Measurements from ENCODE around the gene MANBA.
"Not testable (repeated sequence)": the region's sequence is repeated elsewhere in the genome, so short reads cannot be mapped to it uniquely, and the experiment has no call there.

MANBA gene

DNA sequence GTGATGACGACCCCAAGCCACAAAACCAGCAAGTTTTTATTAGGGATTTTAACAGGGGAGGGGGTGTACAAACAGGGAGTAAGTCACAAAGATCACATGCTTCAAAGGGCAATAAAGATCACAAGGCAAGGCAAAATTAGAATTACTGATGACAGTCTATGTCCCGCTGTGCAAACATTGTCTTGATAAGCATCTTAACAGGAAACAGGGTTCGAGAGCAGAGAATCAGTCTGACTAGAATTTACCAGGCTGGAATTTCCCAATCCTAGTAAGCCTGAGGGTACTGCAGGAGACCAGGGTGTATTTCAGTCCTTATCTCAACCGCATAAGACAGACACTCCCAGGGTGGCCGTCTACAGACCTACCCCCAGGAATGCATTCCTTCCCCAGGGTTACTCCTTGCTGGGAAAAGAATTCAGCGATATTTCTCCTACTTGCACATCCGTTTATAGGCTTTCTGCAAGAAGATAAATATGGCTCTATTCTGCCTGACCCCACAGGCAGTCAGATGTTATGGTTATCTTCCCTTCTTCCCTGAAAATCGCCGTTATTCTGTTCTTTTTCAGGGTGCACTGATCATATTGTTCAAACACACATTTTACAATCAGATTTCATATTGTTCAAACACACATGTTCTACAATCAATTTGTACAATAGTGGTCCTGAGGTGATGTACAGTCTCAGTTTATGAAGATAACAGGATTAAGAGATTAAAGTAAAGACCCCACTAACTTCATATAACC is 41.8 kb downstream of the MANBA start:
- not testable (repeated sequence) for DNase-seq

DNA sequence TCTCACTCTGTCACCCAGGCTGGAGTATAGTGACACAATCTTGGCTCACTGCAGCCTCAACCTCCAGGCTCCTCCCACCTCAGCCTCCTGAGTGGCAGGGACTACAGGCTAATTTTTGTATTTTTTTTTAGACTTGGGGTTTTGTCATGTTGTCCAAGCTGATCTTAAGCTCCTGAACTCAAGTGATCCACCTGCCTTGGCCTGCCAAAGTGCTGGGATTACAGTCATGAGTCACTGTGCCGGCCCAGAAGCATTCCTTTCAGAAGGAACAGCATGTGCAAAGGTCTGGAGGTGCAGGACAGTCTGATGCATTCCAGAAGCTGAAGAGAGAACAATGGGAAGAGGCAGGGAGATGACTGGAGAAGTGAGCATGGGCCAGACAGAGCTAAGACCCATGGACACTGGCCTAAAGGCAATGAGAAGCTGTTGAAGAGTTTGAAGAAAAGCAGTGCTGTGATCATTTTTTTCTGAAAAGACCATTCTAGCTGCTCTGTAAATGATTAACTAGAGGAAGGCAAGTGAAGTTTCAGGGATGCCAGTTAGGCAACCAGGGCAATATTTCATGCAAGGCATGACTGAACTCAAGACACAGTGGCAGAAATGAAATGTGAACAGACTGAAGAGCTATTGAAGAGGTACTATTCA is 43.2 kb downstream of the MANBA start:
- DNase-seq = no peak

DNA sequence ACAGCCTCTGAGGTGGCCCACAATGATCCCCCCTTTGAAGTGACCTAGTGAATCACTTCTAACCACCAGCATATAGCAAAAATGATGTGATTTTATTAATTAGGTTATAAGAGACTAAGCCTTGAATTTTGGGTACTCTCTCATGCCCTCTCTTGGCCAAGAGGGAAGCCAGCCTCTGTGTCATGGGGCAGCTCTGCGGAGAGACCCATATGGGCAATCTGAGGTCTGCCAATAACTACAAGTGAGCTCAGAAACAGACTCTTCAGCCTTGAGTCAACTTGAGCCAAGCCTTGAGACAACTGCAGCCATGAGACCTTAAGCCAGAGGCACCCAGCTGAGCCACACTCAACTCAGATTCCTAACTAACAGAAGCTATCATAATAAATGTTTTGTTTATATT is 45.7 kb downstream of the MANBA start:
- DNase-seq = no peak

DNA sequence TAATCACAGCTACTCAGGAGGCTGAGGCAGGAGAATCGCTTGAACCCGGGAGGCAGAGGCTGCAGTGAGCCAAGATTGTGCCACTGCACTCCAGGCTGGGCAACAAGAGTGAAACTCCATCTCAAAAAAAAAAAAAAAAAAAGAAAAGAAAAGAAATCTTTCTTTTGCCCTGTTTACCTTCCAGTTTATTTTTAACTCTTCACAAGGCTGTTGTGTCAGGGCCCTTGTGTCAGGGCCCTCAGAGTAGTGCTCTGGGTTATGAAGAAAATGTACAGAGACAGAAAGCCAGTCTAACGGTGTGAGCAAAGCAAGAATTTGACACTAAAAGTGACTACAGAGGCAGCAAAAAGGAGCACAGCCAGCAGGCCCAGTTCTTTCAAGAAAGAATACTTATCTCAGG is 47.0 kb downstream of the MANBA start:
- not testable (repeated sequence) for DNase-seq

DNA sequence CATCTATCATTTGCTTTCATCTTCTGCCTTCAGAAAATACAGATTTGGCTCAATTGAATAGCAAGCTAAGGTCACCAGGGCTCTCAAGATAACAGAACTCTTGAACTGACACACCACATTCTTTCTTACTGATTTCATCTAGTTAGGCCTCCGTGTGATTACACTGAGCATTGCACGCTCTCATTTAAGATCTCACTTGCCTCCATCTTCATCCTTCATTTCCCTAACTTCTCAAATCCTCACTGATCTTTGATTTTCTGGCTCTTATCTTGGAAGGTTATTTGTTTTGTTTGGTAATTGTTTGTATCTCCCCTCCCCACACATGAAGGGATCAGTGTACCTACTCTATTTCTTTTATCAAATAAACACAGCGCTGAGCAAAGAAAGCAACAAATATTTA is 47.7 kb downstream of the MANBA start:
- no peak for DNase-seq

DNA sequence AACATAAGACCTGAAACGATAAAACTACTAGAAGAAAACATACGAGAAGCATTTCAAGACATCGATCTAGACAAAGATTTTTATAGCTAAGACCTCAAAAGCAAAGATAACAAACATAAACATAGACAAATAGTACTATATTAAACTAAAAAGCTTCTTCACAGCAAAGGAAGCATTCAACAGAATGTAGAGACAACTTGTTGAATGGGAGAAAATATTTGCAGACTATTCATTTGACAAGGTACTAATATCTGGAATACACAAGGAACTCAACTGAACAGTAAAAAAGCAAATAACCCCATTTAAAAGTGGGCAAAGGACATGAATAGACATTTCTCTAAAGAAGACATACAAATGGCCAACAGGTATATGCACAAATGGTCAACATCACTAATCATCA is 49.8 kb downstream of the MANBA start:
- no peak for DNase-seq

DNA sequence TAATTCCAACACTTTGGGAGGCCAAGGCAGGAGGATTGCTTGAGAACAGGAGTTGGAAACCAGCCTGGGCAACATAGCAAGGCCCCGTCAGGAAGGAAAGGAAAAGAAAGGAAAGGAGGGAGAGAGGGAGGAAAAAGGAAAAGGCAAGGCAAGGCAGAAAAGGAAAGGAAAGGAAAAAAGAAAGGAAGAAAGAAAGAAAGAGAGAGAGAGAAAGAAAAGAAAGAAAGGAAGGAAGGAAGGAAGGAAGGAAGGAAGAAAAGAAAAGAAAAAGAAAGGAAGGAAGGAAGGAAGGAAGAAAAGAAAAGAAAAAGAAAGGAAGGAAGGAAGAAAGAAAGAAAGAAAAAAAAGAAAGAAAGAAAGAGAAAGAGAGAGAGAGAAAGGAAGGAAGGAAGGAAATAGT is 51.7 kb downstream of the MANBA start:
- not testable (repeated sequence) for DNase-seq

DNA sequence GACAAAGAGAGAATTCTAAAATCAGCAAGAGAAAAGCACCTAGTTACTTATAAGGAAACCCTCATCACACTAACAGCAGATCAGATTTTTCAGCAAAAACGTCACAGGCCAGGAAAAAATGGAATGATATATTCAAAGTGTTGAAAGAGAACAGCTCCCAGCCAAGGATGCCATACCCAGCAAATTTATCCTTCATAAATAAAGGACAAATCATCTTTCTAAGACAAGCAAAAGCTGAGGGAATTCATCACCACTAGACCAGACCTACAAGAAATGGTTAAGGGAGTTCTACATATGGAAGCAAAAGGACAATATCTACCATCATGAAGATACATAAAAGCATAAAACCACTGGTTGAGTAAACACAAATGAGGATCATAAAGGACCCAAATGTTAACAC is 53.6 kb downstream of the MANBA start:
- DNase-seq = no peak

DNA sequence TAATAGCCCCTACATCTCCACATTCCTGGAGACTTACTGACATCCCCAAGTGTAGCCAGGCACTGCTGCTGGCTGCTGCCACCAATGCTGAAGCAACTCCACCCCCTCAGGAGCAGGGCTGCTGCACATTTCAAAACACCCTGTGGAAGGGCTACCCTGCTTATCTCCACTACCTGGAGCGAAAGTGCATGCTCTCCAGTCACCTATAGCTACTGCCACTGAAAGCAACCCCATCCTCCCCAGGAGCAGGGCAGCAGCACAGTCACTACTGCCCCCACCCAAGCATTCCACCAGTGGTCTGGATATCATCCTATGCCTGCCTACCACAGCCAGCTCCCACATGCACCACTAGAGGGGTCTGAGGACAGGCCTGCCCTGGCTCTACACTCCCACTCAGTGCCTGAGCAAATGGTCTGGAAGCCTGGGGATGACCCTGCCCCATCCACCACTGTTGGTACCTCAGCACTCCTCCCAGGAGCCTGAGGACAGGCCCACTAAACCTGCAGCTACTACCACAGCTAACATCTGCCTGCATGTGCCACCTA is 55.3 kb downstream of the MANBA start:
- no peak for DNase-seq

DNA sequence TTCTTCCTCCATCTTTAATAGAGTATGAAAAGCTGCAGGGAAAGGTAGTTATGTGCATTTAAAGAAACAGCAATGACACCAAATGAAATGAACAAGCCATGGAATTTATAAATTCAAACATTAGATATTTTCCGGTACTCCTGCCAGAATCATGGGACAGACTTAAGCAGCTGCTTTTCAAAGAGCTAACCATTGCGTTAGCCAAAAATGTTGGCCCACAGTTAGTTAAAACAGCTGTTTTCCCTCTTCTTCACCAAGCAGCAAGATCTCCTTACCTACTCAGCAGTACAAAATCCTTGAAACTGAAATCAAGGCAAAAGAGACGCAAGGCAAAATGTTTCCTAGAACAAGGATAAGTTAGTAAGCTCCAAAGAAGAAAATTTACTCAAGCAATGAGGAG is 64.0 kb downstream of the MANBA start:
- no peak for DNase-seq

DNA sequence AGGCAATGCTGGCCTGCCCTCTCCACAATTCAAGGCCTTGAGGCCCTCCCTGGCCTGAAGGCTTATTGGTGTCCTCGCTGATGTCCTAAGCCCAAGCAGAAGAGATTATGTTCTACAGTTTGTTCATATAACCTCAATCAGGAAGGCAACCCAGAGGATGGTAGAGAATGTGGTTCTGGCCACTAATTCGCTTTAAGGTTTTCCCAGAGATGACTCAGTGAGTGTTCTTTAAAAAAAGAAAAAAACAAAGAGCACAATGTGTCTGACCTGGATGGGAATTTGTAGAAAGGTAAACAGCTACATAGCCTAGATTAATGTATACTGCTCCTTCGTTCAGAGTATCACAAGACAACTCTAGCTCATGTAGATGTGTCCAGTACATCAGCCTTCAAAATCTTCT is 66.0 kb downstream of the MANBA start:
- no peak for DNase-seq

DNA sequence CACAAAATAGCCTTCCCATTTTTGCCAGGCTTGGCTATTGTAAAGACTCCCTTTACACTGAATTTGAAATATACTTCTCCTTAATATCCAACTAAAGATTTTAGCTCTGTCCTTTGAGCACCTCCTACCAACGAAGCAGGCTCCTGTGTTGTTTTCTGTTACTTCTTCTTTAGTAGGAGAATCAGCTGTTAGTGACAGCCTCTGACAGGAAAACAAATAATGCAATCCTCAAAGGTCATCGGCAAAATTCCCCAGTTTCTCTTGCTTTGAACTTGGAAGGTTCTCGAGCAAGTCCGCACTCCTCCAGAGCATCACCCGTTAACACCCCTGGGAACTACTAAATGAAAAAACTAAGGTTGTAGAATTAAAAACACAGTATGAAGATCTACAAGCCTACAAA is 66.9 kb downstream of the MANBA start:
- no peak for DNase-seq

DNA sequence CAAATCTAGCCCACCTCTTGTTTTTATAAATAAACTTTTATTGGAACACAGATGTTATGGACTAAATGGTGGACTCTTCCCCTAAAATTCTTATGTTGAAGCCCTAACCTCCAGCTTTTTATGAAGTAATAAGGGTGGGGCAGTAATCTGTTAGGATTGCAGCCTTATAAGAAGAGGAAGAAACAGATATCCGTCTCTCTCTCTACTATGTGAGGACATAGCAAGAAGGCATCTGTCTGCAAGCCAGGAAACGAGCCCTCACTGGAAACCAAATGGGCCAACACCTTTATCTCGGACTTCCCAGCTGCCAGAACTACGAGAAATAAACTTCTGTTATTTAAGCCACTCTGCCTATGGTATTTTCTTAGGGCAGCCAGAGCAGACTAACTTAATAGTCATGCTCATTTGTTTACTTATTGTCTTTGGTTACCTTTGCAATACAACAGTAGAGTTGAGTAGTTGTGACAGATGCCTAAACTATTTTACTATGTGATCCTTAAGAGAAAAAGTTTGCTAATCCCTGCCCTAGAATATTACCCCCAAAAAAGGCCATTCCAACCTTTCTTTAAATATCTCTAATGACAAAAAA is 67.4 kb downstream of the MANBA start:
- no peak for DNase-seq

DNA sequence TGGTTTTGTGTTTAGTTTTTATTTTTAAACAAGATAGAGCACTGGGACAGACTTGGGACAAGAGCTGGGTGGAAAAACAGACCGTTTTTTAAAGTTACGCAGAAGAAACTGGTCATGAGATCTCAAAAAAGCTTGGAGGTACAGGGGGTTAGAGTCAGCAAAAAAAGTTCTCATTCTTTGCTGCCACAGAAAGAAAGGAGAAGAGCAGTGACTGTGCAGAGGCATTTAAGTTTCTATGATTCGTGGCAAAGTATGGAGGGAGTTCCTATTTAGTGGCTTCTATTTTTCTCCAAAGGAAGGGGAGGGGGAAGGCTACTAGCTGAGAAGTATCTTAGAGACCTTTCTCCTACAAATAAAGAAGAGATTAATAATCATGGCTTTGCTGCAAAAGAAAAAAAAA is 68.3 kb downstream of the MANBA start:
- no peak for DNase-seq

DNA sequence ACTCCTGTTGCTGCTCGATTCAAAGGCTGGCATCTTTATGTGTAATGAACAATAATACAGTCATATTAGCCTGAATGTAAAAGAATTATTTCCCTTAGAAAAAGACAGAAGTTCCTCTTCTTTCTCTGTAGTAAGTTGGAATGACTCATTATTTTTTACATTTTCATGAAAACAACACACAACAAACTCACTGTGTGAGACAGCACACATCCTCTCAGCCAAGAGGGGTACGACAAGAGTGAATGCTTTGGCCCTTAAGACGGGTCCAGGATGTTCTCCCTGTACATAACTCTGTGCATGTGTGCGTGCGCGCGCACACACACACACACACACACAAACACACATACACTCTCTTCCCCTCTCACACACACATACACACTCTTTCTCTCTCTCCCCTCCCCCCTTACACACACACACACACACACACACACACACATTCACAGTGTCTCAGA is 72.8 kb downstream of the MANBA start:
- no peak for DNase-seq

DNA sequence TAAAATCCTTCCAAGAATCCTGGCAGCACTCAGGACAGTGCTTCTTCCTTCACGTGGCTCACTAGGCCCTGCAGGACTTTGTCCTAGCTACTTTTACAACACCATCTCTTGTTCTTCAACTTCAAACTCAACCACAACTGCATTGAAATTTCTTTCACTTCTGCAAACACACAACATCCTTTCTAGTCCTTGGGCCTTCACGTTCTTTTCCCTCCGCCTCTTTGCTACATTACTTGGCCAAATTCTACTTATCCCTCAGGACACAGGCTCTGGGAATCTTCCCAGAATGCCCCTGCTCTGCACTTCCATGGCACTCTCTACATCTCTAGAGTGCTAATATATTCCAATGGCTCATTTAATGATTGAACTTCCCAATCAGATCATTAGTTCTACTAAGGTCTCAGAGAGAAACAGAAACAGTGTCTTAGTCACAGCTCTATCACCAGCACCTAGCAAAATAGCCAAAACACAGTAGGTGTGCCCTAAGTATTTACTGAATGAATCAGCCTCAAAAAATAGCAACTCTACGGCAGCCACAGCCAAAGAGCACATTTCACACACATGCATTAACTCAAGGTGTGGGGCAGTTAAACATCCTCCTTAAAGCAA is 73.3 kb downstream of the MANBA start:
- DNase-seq = no peak

DNA sequence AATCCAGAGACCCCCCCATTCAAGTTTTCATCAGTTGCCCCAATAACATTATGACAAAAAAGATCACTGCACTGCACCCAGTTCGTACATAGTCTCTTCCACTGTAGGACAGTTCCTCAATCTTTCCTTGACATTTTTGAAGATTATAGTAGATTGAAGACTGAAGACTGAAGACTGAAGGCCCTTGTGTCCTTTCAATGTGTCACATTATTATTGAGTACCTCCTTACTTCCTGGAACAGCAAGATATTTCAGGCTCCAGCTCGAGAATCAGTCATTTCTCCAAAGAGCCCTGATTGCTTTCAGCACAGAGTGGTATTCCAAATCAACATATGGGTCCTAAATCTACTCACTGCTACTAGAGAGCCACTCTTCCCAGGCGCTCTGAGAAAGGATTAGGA is 75.0 kb downstream of the MANBA start:
- no peak for DNase-seq

DNA sequence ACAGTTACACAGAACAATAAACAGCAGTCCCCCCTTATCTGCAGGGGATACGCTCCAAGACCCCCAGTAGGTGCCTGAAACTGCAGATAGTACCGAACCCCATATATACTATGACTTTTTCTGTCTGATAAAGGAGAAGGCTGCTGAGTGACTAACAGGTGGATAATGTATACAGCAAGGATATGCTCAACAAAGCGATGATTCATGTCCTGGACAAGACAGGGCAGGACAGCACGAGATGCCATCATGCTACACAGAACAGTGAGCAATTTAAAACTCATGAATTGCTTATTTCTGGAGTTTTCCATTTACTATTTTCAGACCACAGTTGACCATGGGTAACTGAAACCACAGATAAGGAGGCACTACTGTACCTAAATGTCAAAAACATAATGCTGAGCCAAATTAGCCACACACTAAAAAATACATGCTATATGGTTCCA is 76.1 kb downstream of the MANBA start:
- DNase-seq = no peak

DNA sequence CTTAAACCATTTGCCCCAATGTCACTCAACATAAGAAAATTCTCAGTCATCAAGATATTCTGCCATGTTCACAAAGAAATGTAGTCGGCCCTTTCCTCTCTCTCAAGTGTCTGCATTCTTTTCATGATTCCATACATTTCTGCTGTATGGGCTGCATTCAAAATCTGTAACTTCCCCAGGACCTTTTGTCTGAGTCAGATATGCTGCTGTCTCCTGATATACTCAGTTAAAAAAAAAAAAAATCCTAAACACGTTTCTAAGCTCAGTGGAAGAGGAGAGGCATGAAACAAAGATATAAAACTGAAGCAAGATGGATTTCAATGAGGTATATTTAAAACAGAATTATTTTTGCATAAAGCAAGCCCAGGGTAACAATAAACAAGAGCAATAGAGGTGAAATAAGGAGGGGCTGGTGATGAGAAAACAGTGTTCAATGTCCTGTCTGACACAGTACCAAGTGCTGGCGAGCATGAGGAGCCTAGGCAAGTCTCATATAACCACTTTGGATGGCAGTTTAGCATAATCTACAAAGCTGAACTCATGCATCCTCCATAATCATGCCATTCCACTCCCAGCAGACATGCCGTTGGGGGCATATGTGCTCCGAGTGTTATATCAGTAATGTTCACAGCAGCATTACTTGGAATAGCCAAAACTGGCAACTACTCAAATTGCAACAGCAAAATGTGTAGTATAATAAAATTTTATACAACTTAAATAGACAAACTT is 76.7 kb downstream of the MANBA start:
- no peak for DNase-seq

DNA sequence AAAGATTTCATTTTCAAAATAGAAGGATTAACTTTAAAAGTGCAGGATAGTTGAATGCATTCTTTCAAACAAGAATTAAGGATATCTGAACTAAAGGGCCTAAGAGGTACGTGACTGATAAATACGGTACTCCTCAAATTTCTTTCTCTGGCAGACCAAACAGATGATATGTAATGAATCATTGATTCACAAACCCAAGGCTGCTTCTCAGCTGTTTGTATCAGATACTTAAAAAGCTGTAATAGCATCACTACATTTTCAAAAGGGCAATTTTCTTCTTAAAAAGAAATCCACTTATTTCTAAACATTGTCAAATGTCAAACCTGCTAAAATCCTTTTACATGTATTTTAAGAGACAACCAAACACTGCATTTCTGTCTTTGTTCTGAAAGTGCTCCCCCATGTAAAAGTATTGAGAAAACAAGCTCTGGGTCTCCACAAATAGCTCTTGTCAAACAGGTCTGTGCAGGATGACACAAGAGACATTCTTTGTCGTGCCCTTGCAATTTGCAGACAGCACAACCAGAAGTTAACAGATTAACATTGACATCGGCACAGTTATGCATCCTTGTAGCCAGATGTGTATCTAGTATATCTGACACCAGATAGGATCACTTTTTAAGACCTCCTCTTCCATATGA is 82.0 kb downstream of the MANBA start:
- no peak for DNase-seq

DNA sequence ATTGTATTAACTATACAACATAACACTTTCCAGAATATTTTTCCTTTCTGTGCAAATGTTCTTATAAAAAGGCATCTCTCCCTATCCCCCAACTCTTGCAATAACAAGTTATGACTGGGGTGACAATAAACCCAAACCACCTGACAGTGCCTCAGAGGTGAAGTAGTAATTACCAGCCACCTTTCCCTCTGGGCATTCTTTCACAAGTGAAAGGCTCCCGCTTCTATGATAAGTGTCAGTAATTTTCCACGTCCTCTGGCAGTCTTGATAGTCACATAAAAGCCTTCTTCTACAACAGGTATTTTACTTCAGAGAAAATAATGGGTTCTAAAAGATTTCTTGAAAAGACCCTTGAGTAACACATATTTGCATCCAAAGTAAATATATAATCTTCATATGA is 82.7 kb downstream of the MANBA start:
- DNase-seq = no peak

DNA sequence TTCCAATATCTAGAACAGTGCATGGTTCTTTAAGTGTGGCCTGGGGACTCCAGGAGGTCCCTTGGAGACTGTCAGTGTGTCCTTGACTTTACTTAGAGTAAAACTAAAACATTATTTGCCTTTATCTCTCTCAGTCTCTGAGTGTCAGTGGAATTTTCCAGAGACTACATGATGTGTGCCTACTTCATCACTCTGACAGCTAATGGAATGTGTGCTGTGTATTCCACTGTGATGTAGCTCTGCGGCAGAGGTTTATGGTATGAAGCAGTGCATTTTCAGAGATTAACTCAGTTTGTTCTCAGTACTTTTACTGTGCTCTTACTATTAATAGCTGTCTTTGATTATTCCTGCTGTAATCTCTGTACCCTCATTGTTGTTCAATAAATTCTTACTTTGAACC is 85.6 kb downstream of the MANBA start:
- no peak for DNase-seq
